ENCODE data around the gene ST6GALNAC3.
A peak's percentile ranks its signal among the peaks of the same experiment; 100 is the strongest.

ST6GALNAC3 gene

GRCh38 chr1:76465030-76465429 lies 390.5 kb downstream of the ST6GALNAC3 start:
- no peak for DNase-seq

DNA sequence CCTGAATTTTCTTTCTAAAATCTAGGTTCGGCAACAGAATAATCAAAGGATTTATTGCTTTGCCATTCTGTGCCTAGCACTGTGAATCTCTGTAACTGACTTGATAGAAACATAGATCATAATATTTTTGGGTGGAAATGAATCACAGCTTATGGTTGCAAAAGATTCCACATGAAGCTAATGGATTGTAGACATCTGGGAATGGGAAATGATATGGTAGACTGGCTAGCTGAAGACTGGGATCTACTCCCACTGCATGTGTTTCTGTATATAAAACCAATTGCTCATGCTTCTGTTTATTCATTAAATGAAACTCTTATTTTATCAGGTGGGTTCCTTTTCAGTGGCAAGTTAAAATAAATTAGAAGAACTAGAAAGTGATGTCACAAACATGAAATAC lies 395.6 kb downstream of the ST6GALNAC3 start:
- no peak for DNase-seq

DNA sequence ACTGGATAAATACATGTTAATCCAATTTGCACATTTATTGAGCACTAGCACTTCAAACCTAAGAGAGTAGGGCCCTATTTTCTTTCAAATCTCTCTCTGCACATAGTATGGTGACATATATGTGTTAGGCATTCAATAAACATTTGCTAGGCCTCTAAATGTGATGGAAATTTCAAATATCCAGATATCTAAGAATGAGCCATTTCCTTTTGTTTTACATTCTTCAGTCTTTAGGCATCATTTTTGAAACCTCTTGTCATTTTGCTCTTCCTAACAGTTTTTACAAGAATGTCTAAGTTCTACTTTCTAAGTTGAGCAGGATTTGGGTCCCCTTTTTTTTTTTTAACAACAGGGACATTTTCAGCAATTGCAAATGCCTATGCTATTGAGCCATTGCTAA lies 397.0 kb downstream of the ST6GALNAC3 start:
- DNase-seq = no peak

GRCh38 chr1:76473591-76473990 lies 399.0 kb downstream of the ST6GALNAC3 start:
- no peak for DNase-seq

GRCh38 chr1:76474922-76475321 lies 400.4 kb downstream of the ST6GALNAC3 start:
- no peak for DNase-seq

DNA sequence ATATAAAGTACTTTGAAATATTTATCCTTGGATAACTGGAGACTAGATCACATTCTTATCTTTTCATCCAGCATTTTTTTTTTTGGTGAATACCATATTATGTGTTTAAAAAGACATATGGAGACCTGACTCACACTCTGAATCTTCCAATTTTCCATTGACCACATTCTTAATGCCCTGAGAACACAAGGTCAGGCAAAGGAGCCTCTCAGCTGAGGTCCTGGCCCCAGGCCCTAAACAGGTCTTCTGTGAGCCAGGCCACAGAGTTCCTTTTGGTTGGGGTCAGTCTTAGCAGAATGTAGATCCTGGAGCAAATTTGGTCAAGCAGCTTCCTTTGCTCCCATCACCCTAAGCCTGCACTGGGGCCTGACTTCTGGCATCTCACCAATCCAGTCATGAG lies 402.6 kb downstream of the ST6GALNAC3 start:
- DNase-seq = no peak

DNA sequence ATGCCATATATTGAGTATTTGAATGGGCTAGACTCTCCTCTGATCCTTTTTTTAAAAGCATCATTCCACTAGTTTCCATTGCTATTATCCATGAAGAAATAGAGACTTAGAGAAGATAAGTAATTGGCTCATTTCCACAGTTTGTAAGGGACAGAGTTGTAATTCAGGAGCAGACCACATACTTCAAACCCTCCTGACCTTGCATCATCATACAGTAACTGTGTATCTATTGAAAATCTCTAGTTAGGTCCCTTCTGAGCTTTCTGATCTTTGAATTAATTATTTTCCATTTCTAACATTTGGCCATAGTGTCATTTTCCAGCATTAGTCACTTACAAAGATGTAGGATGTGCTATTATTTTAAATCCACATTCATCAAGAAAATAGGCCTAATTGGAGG lies 406.3 kb downstream of the ST6GALNAC3 start:
- DNase-seq = no peak

- no peak for DNase-seq
Observed at GRCh38 chr1:76481672-76482071, 407.1 kb downstream of the ST6GALNAC3 start.

DNA sequence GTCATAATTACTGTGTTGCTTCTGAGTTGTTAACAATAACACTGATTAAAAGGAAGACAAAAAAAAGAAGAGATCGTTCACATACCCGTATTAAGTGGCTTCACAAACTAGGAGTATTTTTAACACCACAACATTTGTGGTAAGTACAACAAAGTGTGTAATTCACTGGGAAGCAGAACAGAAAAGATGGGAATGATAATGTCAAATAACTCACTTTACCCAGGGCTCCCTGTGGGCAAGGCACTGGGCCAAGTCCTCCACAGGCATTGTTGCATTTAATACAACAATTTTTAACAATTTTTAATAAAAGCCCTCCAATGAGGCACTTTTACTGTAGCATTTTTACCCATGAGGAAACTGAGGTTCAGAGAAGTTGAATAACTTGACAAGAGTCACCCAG lies 407.7 kb downstream of the ST6GALNAC3 start:
- no peak for DNase-seq

- no peak for DNase-seq
Observed at GRCh38 chr1:76491737-76492136, 417.2 kb downstream of the ST6GALNAC3 start.

- no peak for DNase-seq
Observed at GRCh38 chr1:76492752-76493430, 418.3 kb downstream of the ST6GALNAC3 start.

DNA sequence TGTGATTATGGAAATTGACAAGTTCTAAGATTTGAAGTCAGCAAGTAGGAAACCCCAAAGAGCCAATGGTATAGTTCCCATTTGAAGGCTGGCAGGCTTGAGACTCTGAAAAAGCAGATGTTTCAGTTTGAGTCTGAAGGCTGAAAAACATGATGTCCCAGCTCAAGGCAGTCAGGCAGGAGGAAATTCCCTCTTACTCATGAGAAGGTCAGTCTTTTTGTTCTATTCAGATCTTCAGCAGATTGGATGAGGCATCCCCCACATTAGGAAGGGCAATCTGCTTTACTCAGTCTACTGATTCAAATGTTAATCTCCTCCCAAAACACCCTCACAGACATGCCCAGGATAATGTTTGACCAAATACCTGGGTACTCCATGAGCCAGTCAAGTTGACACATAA lies 420.3 kb downstream of the ST6GALNAC3 start:
- no peak for DNase-seq

DNA sequence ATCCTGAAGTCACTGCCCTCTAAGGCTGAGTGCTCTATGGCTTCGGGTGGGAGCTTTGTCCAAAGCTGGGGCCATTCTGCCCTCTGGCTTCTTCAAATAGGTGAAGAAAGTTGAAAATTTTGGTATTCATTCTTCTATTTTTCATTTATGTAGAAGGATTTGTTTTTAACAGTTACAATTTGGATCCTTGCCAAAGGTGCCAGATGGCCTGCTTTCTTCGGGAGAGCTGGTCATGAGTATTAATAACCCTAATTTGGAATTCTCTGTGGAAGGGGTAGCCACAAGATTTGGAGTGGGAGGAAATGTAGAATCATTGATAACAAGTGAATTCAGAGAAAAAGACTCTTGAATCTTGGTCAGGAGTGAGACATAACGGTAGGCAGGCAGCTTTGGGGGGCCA lies 422.3 kb downstream of the ST6GALNAC3 start:
- DNase-seq = peak; percentile 60

GRCh38 chr1:76500116-76500515 lies 425.6 kb downstream of the ST6GALNAC3 start:
- no peak for DNase-seq

DNA sequence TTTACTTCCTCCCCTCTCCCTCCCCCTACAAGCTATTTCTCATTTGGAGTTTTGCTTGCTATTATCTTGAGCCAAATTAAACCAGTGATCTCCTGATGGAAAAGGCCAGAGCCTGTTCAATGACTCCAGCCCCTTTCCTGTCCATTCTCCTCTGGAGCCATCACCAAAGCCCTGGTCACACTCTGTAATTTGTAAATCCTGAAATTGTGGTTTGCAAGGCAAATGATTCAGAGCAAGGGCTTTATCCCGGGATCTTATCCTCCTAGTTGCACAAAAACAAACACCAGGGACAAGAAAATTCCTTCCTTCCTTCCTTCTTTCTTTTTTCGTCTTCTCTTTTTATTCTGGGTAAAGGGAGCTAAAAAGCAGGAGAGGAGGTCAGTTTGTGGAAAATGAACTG lies 426.6 kb downstream of the ST6GALNAC3 start:
- no peak for DNase-seq

DNA sequence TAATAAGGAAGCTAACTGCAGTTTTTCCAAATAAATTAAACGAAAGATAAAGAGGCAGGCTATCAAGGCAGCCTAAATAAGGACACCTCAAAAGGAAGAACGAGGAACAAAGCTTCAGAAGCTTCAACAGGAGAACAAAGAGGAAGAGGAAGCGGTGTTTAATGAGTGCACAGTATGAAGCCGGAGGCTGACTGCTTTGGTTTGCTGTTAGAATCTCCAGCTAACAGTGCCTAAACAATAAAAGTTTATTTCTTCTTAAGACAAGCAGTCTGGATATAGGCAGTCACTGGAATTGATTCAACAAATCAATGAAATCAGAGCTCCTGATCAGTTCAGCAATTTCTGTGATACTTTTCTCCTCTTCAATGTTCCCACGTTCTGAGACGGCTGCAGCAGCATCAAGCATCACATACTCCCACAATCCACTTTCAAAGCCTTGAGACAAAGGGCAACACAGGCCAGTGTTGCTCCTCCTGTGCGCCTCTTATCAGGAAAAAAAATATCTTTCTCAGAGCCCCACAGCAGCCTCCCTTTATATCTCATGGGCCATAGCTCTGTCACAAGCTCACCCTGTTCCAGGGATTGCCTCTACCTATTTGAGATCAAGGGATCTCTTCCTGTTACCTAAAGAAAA lies 427.2 kb downstream of the ST6GALNAC3 start:
- DNase-seq = no peak

DNA sequence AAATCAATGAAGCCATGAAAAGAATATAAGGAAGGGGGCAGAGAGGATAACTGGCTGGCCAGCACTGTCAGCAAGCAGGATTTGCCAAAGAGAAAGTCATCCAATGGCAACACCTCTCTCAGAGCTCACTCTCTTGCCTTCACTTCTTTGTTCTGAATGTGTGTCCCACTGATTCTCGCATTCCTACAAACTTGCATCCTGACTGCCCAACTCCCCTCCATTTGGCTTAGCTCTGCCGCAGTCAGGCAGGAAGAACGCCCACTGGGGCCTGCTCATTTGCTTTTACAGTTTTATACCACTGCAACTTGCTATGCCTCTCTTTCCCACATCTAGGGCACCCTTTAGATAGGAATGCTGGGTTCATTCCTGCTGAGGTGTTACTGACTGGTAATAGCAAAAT lies 428.6 kb downstream of the ST6GALNAC3 start:
- no peak for DNase-seq

- no peak for DNase-seq
Observed at GRCh38 chr1:76503736-76504135, 429.2 kb downstream of the ST6GALNAC3 start.

DNA sequence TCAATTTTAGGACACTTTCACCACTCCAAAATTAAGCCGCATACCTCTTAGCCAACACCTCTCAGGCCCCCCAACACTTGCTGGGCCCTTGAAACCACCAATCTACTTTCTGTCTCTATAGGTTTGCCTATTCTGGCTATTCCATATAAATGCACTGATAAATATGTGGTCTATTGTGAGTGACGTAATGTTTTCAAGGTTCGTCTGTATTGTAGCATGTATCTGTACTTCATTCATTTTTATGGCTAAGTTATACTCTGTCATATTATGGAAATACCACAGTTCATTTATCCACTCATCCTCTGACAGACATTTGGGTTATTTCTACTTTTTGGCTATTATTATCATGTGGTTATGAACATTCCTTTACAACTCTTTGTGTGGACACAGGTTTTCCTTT lies 432.8 kb downstream of the ST6GALNAC3 start:
- no peak for DNase-seq

- DNase-seq = no peak
Observed at GRCh38 chr1:76508871-76509270, 434.3 kb downstream of the ST6GALNAC3 start.

GRCh38 chr1:76510672-76511557 lies 436.4 kb downstream of the ST6GALNAC3 start:
- DNase-seq = no peak

DNA sequence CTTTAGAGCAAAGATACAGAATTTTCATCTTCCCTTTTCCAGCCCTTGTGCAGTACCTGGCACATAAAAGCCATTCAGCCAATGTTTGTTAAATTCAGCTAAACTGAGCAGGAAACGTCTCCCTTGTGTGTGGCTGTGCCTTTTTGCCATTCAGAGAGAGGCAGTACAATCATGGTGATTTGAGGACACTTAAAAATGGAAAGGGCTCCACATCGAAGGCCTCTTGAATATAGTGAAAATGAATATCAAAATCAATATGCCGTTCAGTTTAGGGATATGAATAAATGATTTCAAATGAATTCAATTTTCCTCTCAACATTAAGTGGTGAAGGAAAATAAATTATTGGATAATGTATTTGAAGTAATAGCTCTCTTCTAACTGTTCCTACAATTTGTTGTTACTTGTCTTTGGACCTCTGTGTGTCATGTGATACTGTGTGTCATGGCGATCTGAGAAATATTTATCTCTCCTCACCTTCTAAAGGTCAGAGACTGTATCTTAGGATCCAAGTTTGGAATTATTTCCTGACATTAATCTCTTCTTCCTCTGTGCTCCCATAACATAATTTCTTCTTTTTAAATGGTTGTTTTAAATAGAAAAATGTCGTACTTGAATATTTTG lies 437.1 kb downstream of the ST6GALNAC3 start:
- DNase-seq = no peak

- DNase-seq = no peak
Observed at GRCh38 chr1:76530953-76531352, 456.4 kb downstream of the ST6GALNAC3 start.

Data from NCI-H1694 treated with DMSO at 0.1 percent for 48 hours (cell line).